ENCODE measurements around the gene JUP. TPM values are rescaled to one million over a fixed set of nuclear protein-coding genes. Genes with fewer than 3 reads are reported as not detected.
"Not testable (repeated sequence)": the region's sequence is repeated elsewhere in the genome, so short reads cannot be mapped to it uniquely, and the experiment has no call there.

Gene JUP
- total RNA-seq = 201 TPM

- DNase-seq (ENCODE audit: low spot score) = peak; percentile 100
Measured at GRCh38 chr17:41786227-41787020, at the start of gene JUP. TSS of gene JUP (minus strand) at chr17:41786711. CDS start at chr17:41771854, 14,857 bp downstream.

GRCh38 chr17:41835800-41836549 lies 49.5 kb upstream of the JUP start, which contains the start of gene NT5C3B:
TSS of gene NT5C3B (minus strand) at chr17:41836232. CDS start at chr17:41836193, 39 bp downstream.
- DNase-seq (ENCODE audit: low spot score) = peak; percentile 40

GRCh38 chr17:41835214-41835799 lies 48.8 kb upstream of the JUP start:
- no peak for DNase-seq (ENCODE audit: low spot score)

GRCh38 chr17:41829961-41830360 lies 43.5 kb upstream of the JUP start:
- DNase-seq (ENCODE audit: low spot score) = not testable (repeated sequence)

- no peak for DNase-seq (ENCODE audit: low spot score)
Measured at GRCh38 chr17:41825175-41825845, 38.8 kb upstream of the JUP start.

GRCh38 chr17:41824086-41824485 lies 37.6 kb upstream of the JUP start:
- no peak for DNase-seq (ENCODE audit: low spot score)

GRCh38 chr17:41823580-41823979 lies 37.1 kb upstream of the JUP start:
- DNase-seq (ENCODE audit: low spot score) = no peak

- no peak for DNase-seq (ENCODE audit: low spot score)
Measured at GRCh38 chr17:41823141-41823524, 36.6 kb upstream of the JUP start.

- DNase-seq (ENCODE audit: low spot score) = no peak
Measured at GRCh38 chr17:41822216-41823140, 36.0 kb upstream of the JUP start.

- no peak for DNase-seq (ENCODE audit: low spot score)
Measured at GRCh38 chr17:41821776-41822175, 35.3 kb upstream of the JUP start.

- no peak for DNase-seq (ENCODE audit: low spot score)
Measured at GRCh38 chr17:41818024-41818423, 31.5 kb upstream of the JUP start.

GRCh38 chr17:41816637-41817320 lies 30.3 kb upstream of the JUP start:
- DNase-seq (ENCODE audit: low spot score) = no peak

GRCh38 chr17:41814195-41814594 lies 27.7 kb upstream of the JUP start:
- DNase-seq (ENCODE audit: low spot score) = no peak

- DNase-seq (ENCODE audit: low spot score) = no peak
Measured at GRCh38 chr17:41813699-41814124, 27.2 kb upstream of the JUP start.

- no peak for DNase-seq (ENCODE audit: low spot score)
Measured at GRCh38 chr17:41813152-41813680, 26.7 kb upstream of the JUP start.

GRCh38 chr17:41812381-41813151 lies 26.1 kb upstream of the JUP start, which contains the start of gene FKBP10:
TSS of gene FKBP10 (plus strand) at chr17:41813004. CDS start at chr17:41813035, 31 bp downstream.
- DNase-seq (ENCODE audit: low spot score) = peak; percentile 55

GRCh38 chr17:41811549-41812380 lies 25.3 kb upstream of the JUP start, which contains the start of gene P3H4:
TSS of gene P3H4 (minus strand) at chr17:41811949. CDS start at chr17:41811915, 34 bp downstream.
- DNase-seq (ENCODE audit: low spot score) = peak; percentile 77
